Small intestine (tissue), 7 donors: ENCODE measurements around the gene SF3B3. TPM values are rescaled to one million over a fixed set of nuclear protein-coding genes. Genes with fewer than 3 reads are reported as not detected.

Source experiments
- DNase-seq, 2 donors: peaks; one replicate each; pipeline versions ENCODE4 v3.0.0 to v3.0.0-alpha.2; 2013
- FAIRE-seq: peaks from 2 replicates; lab custom pipeline; 2012; peaks lifted over from hg19 to GRCh38; lab: Jason Lieb, UNC
- H3K27ac ChIP-seq, 3 donors: one replicate each; pipeline ENCODE4 v1.5.1; 2013; ENCODE audit warnings: low read length in 2 of 3, mild to moderate bottlenecking in 2 of 3, control low read depth in 1 of 3, inconsistent platforms in 1 of 3, low read depth in 1 of 3, moderate library complexity in 1 of 3
- H3K27me3 ChIP-seq, 3 donors: one replicate each; pipeline ENCODE4 v1.6.1; 2013; ENCODE audit warnings: low read length in 3 of 3, inconsistent platforms in 1 of 3; ENCODE audit not compliant: control insufficient read depth in 3 of 3, insufficient read depth in 3 of 3
- H3K36me3 ChIP-seq, 3 donors: one replicate each; pipeline ENCODE4 v1.6.1; 2013; ENCODE audit warnings: low read length in 3 of 3, inconsistent platforms in 1 of 3, low read depth in 1 of 3, mild to moderate bottlenecking in 1 of 3, moderate library complexity in 1 of 3; ENCODE audit not compliant: control insufficient read depth in 3 of 3, insufficient read depth in 2 of 3
- H3K4me1 ChIP-seq, 3 donors: one replicate each; pipeline ENCODE4 v1.6.1; 2013; ENCODE audit warnings: low read length in 2 of 3, inconsistent platforms in 1 of 3, low read depth in 1 of 3, mild to moderate bottlenecking in 1 of 3, moderate library complexity in 1 of 3; ENCODE audit not compliant: control insufficient read depth in 3 of 3, insufficient read depth in 2 of 3
- H3K4me3 ChIP-seq, 3 donors: one replicate each; pipeline ENCODE4 v1.5.1; 2013; ENCODE audit warnings: low read length in 3 of 3, control low read depth in 1 of 3, inconsistent platforms in 1 of 3, low read depth in 1 of 3, mild to moderate bottlenecking in 1 of 3, moderate library complexity in 1 of 3
- H3K9me3 ChIP-seq, 2 donors: one replicate each; pipeline ENCODE4 v1.6.1; 2013; ENCODE audit warnings: low read depth in 1 of 2, low read length in 1 of 2; ENCODE audit not compliant: control insufficient read depth in 2 of 2, insufficient read depth in 1 of 2
- WGBS, 3 donors: extraction: QIAGEN DNeasy Blood & Tissue Kit; methylation state at CpG; one replicate each; pipeline ENCODE4 v1.1.7; 2013; 5-methylcytosine and 5-hydroxymethylcytosine counted together
- polyA plus RNA-seq, 4 donors: library from polyadenylated mRNA; stranded (reverse) in 3 of 4; unstranded in 1 of 4; fragments of 200-250 nt in 3 of 4; fragments of 120-200 nt in 1 of 4; gene quantifications; one replicate each; pipeline versions ENCODE4 v1.2.1 to v1.2.3, GENCODE V29; 2013
- donor health status: healthy with polysubstance abuse.
- donor health status: control.
- donor health status: control.
- donor health status: Bipolar disorder and iron deficiency.
- donor health status: healthy.

The SF3B3 gene
- polyA plus RNA-seq, 4 donors: 33.3 to 203 (median 69.3) TPM

DNA sequence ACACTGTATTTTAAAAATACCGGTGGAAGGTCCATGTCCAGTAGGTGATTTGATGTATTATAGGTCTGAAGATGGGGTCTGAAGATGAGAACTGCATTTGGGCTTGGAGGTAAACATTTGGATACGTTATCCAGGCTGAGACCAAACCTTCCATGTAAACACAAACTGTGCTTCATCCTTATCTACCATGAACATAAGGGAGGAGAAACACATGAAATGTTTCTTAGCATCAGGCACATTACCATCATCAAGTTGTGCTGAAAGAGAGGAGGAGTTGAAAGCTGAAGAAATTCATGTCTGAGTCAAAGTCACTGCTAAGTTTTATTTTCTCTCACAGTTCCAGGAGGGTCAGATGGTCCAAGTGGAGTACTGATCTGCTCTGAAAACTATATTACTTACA, 11.4 kb downstream of the SF3B3 start:
- H3K4me3 ChIP-seq: no peak overlapping the region

GRCh38 chr16:70540994-70541393, 17.4 kb downstream of the SF3B3 start:
- no peak for FAIRE-seq

More for the DNA sequence above, 11.4 kb downstream of the SF3B3 start:
- Histone ChIP-seq H3K9me3 (no peaks in the 10 kb centered on the region), H3K36me3 (peaks cover 36 to 55% (median 39%) of the 10 kb centered on the region in 3 donors), H3K27me3 (no peaks in the 10 kb centered on the region), H3K27ac (no peak overlapping the region), H3K4me1 (no peaks in the 10 kb centered on the region)
- FAIRE-seq (no peak), DNase-seq (no peak)
- WGBS, 3 donors: 78 to 93% (median 88%) methylated on average over 2 of the region's 2 CpGs

GRCh38 chr16:70544548-70544947, 20.9 kb downstream of the SF3B3 start:
- H3K4me1 ChIP-seq: no peaks in the 10 kb centered on the region
- DNase-seq: no peak
- peaks cover 27 to 58% (median 37%) of the 10 kb centered on the region in 3 donors for H3K36me3 ChIP-seq
- no peaks in the 10 kb centered on the region for H3K27me3 ChIP-seq
- WGBS, 3 donors: 76 to 94% (median 85%) methylated on average over 1 of the region's 1 CpG
- H3K27ac ChIP-seq: no peak overlapping the region
- FAIRE-seq: no peak
- H3K9me3 ChIP-seq: no peaks in the 10 kb centered on the region
- no peak overlapping the region for H3K4me3 ChIP-seq

More at GRCh38 chr16:70540994-70541393, 17.4 kb downstream of the SF3B3 start:
- no peak for DNase-seq
- WGBS, 3 donors: 47 to 65% (median 55%) methylated on average over 3 of the region's 3 CpGs
- H3K4me3 ChIP-seq: no peak overlapping the region
- H3K27me3 ChIP-seq: no peaks in the 10 kb centered on the region
- peaks cover 28 to 60% (median 45%) of the 10 kb centered on the region in 3 donors for H3K36me3 ChIP-seq
- no peaks in the 10 kb centered on the region for H3K4me1 ChIP-seq
- no peak overlapping the region for H3K27ac ChIP-seq
- H3K9me3 ChIP-seq: no peaks in the 10 kb centered on the region

DNA sequence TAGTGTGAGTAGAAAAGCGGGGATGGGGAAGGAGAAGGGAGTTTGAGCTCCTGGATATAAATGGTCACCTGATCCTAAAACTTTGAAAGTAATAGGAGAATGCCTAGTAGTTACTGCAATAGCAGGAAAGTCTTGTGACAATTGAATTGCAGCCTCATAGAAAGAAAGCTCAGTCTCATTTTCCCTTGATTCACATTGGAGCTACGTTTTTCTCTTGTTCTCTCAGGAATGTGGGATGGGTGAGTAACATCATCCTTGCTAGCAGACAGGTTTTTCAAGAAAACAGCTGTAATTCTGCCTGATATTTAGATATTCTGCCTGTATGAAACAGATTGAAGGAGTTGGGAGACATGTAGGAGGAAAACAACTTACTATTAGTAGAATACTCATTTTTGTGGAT, 25.3 kb downstream of the SF3B3 start:
- Histone ChIP-seq H3K27ac (no peak overlapping the region), H3K36me3 (peaks cover 25 to 52% (median 38%) of the 10 kb centered on the region in 3 donors), H3K4me1 (no peaks in the 10 kb centered on the region), H3K27me3 (no peaks in the 10 kb centered on the region), H3K9me3 (no peaks in the 10 kb centered on the region), H3K4me3 (no peak overlapping the region)
- DNase-seq (no peak), FAIRE-seq (no peak)
- WGBS, 3 donors: 77 to 81% (median 79%) methylated on average over 2 of the region's 2 CpGs

- Histone ChIP-seq H3K27me3 (no peaks in the 10 kb centered on the region), H3K9me3 (no peaks in the 10 kb centered on the region), H3K36me3 (peaks cover 24 to 51% (median 39%) of the 10 kb centered on the region in 3 donors), H3K4me3 (no peak overlapping the region), H3K27ac (no peak overlapping the region), H3K4me1 (no peaks in the 10 kb centered on the region)
- no peak for DNase-seq
- 3 to 43% (median 10%) methylated on average over 1 of the region's 1 CpG for WGBS, 3 donors
- no peak for FAIRE-seq
These were observed 26.5 kb downstream of the SF3B3 start for GRCh38 chr16:70550082-70550481.

- H3K27me3 ChIP-seq: no peaks in the 10 kb centered on the region
- H3K36me3 ChIP-seq: peaks cover 29 to 47% (median 43%) of the 10 kb centered on the region in 3 donors
- no peak for DNase-seq
- H3K4me3 ChIP-seq: no peak overlapping the region
- H3K9me3 ChIP-seq: no peaks in the 10 kb centered on the region
- WGBS, 3 donors: 76 to 85% (median 79%) methylated on average over 3 of the region's 3 CpGs
- no peaks in the 10 kb centered on the region for H3K4me1 ChIP-seq
- H3K27ac ChIP-seq: no peak overlapping the region
- no peak for FAIRE-seq
These were observed 28.2 kb downstream of the SF3B3 start for GRCh38 chr16:70551788-70552187.

- Histone ChIP-seq H3K9me3 (no peaks in the 10 kb centered on the region), H3K27ac (no peak overlapping the region), H3K27me3 (no peaks in the 10 kb centered on the region), H3K4me3 (no peak overlapping the region), H3K36me3 (peaks cover 34 to 47% (median 43%) of the 10 kb centered on the region in 3 donors), H3K4me1 (no peaks in the 10 kb centered on the region)
- FAIRE-seq: no peak
- DNase-seq: no peak
- whole genome bisulfite sequencing, 3 donors: 86 to 96% (median 90%) methylated on average over 8 of the region's 8 CpGs
These were observed 29.1 kb downstream of the SF3B3 start for GRCh38 chr16:70552675-70553074.

- H3K27me3 ChIP-seq: no peaks in the 10 kb centered on the region
- FAIRE-seq (no peak), DNase-seq (no peak)
- H3K36me3 ChIP-seq: peaks cover 36 to 43% (median 40%) of the 10 kb centered on the region in 3 donors
- H3K27ac ChIP-seq: peak overlapping the region in 1 of 3 donors; percentile 37
- no peaks in the 10 kb centered on the region for H3K4me1 ChIP-seq
- H3K4me3 ChIP-seq: no peak overlapping the region
- H3K9me3 ChIP-seq: no peaks in the 10 kb centered on the region
These were observed 30.0 kb downstream of the SF3B3 start for GRCh38 chr16:70553645-70554044.

DNA sequence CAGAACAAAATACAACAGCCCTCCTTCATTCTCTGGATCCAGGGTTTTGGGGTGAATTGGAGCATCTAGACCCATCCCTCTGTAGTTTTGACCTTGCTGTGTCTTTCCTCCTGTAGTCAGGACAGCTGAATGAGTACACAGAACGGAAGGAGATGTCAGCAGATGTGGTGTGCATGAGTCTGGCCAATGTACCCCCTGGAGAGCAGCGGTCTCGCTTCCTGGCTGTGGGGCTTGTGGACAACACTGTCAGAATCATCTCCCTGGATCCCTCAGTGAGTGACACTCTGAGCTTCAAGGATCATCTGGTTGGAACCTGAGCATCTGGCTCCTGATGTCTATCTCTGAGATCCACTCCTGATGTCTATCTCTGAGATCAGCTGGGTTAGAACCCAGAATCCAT, 32.4 kb downstream of the SF3B3 start:
- DNase-seq (no peak), FAIRE-seq (no peak)
- H3K27me3 ChIP-seq: no peaks in the 10 kb centered on the region
- whole genome bisulfite sequencing, 3 donors: 82 to 92% (median 89%) methylated on average over 3 of the region's 3 CpGs
- H3K4me3 ChIP-seq: no peak overlapping the region
- H3K36me3 ChIP-seq: peaks cover 32 to 54% (median 33%) of the 10 kb centered on the region in 3 donors
- H3K27ac ChIP-seq: no peak overlapping the region
- no peaks in the 10 kb centered on the region for H3K9me3 ChIP-seq
- no peaks in the 10 kb centered on the region for H3K4me1 ChIP-seq
